Lower leg skin (tissue), 3 donors: ENCODE measurements around the gene PCDHGB2.

ENCODE experiments used
- POLR2A ChIP-seq, 2 donors: fragments of 450-650 bp; IDR thresholded peaks; one replicate each; pipeline ENCODE4 v1.6.1; 2016 to 2017; ENCODE audit warnings: antibody characterized with exemption in 2 of 2, mild to moderate bottlenecking in 1 of 2, moderate library complexity in 1 of 2
- TF ChIP-seq, protein P1 (sequence below), 3 donors: fragments of 450-650 bp; IDR thresholded peaks; one replicate each; pipeline ENCODE4 v1.5.1; 2016; ENCODE audit warnings: antibody characterized with exemption in 3 of 3, mild to moderate bottlenecking in 3 of 3, moderate library complexity in 2 of 3

- TF ChIP-seq, protein P1, sequence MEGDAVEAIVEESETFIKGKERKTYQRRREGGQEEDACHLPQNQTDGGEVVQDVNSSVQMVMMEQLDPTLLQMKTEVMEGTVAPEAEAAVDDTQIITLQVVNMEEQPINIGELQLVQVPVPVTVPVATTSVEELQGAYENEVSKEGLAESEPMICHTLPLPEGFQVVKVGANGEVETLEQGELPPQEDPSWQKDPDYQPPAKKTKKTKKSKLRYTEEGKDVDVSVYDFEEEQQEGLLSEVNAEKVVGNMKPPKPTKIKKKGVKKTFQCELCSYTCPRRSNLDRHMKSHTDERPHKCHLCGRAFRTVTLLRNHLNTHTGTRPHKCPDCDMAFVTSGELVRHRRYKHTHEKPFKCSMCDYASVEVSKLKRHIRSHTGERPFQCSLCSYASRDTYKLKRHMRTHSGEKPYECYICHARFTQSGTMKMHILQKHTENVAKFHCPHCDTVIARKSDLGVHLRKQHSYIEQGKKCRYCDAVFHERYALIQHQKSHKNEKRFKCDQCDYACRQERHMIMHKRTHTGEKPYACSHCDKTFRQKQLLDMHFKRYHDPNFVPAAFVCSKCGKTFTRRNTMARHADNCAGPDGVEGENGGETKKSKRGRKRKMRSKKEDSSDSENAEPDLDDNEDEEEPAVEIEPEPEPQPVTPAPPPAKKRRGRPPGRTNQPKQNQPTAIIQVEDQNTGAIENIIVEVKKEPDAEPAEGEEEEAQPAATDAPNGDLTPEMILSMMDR (IDR thresholded peaks at IDR 0.05) = no peak
- TF ChIP-seq POLR2A (IDR thresholded peaks at IDR 0.05) = no peak
These were observed 40.1 kb upstream of the PCDHGB2 start for GRCh38 chr5:141319699-141320098.
